Pericardium fibroblast (primary cell): ENCODE measurements around the gene OR2G6. TPM values are rescaled to one million over a fixed set of nuclear protein-coding genes. Genes with fewer than 3 reads are reported as not detected.

Experiments used
- total RNA-seq: library from RNA; depleted of rRNA; stranded (reverse); fragments of >200 nt; gene quantifications from 2 replicates; pipeline ENCODE4 v1.2.3, GENCODE V29; 2015

Gene OR2G6
- total RNA-seq: not detected in 2 replicates

GRCh38 chr1:248507773-248508172, at the start of gene OR2G6:
OR2G6 (plus strand) TSS chr1:248508073; CDS start chr1:248521647, 13,574 bp downstream.

GRCh38 chr1:248473051-248473450, 34.8 kb upstream of the OR2G6 start, which contains the start of gene OR2T3:
OR2T3 (plus strand) TSS chr1:248473351; CDS start chr1:248473351, 0 bp downstream.

DNA sequence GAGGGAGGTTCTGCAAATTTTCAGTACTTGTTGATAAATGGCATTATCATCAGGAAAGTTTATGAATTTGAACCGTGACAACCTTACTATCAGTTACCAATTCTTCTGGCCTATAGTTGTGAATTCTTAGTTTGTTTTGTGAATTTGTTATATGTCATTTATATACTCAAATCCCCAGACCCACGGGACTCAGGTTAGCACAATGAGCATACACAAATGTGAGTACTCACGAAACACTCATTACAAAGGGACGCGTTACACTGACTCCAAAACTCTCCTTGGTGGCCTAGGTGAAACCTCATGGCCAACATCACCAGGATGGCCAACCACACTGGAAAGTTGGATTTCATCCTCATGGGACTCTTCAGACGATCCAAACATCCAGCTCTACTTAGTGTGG, 19.6 kb upstream of the OR2G6 start, which contains the start of gene OR2T5:
OR2T5 (plus strand) TSS at position 301 of the 400 bp plus-strand sequence; CDS start at position 301, 0 bp downstream.

DNA sequence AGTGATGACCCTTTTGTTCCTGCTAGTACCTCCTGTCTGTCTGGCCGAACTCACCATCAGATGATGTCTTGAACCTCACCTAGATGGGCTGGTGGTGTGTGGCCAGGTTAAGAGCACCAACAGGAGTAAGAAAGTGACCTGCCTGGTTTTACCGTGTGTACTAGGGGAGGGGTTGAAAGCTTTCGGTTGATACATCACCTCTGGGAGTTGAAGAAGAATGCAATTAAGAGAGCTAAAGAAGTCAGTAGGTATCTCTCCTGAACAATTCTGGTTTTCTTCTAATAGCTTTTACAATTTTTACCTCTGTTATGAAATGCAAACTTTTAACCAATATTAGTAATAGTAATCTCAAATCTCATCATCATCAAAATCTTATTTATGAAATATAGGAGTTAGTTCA, 54.8 kb downstream of the OR2G6 start, which contains the start of gene OR2T29:
OR2T29 (minus strand) TSS at position 101 of the 400 bp plus-strand sequence. CDS start 3,281 bp downstream, outside the sequence.

GRCh38 chr1:248574657-248575056, 66.8 kb downstream of the OR2G6 start, which contains the start of gene OR2T34:
OR2T34 (minus strand) TSS chr1:248574757; CDS start chr1:248574757, 0 bp downstream.

Other genes starting within 250 kb of the OR2G6 start
- not detected in 2 replicates for gene OR2T33, start 230.1 kb upstream of the OR2G6 start, total RNA-seq
- not detected in 2 replicates for gene OR2T12, start 204.6 kb upstream of the OR2G6 start, total RNA-seq
- not detected in 2 replicates for gene OR2M7, start 183.5 kb upstream of the OR2G6 start, total RNA-seq
- gene OR14C36, start 159.3 kb upstream of the OR2G6 start, total RNA-seq: not detected in 2 replicates
- gene OR2T4, start 146.4 kb upstream of the OR2G6 start, total RNA-seq: not detected in 2 replicates
- not detected in 2 replicates for gene OR2T6, start 132.3 kb upstream of the OR2G6 start, total RNA-seq
- not detected in 2 replicates for gene OR2T1, start 105.0 kb upstream of the OR2G6 start, total RNA-seq
- gene OR2T2, start 62.4 kb upstream of the OR2G6 start, total RNA-seq: not detected in 2 replicates
- gene OR2T3, start 34.7 kb upstream of the OR2G6 start, total RNA-seq: not detected in 2 replicates
- not detected in 2 replicates for gene OR2T5, start 19.5 kb upstream of the OR2G6 start, total RNA-seq
- not detected in 2 replicates for gene OR2T29, start 54.7 kb downstream of the OR2G6 start, total RNA-seq
- not detected in 2 replicates for gene OR2T34, start 66.7 kb downstream of the OR2G6 start, total RNA-seq
- gene OR2T10, start 89.6 kb downstream of the OR2G6 start, total RNA-seq: not detected in 2 replicates
- gene OR2T11, start 127.0 kb downstream of the OR2G6 start, total RNA-seq: not detected in 2 replicates
- gene OR2T35, start 137.2 kb downstream of the OR2G6 start, total RNA-seq: not detected in 2 replicates
- not detected in 2 replicates for gene OR2T27, start 147.5 kb downstream of the OR2G6 start, total RNA-seq
- not detected in 2 replicates for gene OR14I1, start 194.7 kb downstream of the OR2G6 start, total RNA-seq
- not detected in 2 replicates for gene LYPD8, start 247.7 kb downstream of the OR2G6 start, total RNA-seq